Endothelial cell of umbilical vein (primary cell): Measurements from ENCODE around the gene PIAS2.

Experiments used
- EZH2 ChIP-seq: IDR thresholded peaks from 2 replicates; pipeline ENCODE4 v1.6.1; 2012; ENCODE audit warnings: borderline replicate concordance, low read depth, mild to moderate bottlenecking, moderate library complexity, low read length, inconsistent platforms; ENCODE audit not compliant: severe bottlenecking
- POLR2AphosphoS5 ChIP-seq: IDR thresholded peaks from 2 replicates; pipeline ENCODE4 v1.6.1; 2012; ENCODE audit warnings: low read depth, mild to moderate bottlenecking, control low read depth, low read length, moderate library complexity; ENCODE audit not compliant: insufficient read depth
- TF ChIP-seq, protein P1 (sequence below), 2 donors: IDR thresholded peaks; 1 replicate in 1 of 2; 2 replicates in 1 of 2; pipeline ENCODE4 v1.5.1; 2011; ENCODE audit warnings: low read length in 2 of 2, mild to moderate bottlenecking in 2 of 2, moderate library complexity in 2 of 2, control low read depth in 1 of 2, inconsistent platforms in 1 of 2, low read depth in 1 of 2; ENCODE audit not compliant: insufficient read depth in 1 of 2; ENCODE audit errors: extremely low read depth in 1 of 2

GRCh38 chr18:46829531-46829930, 87.8 kb downstream of the PIAS2 start:
- TF ChIP-seq, protein P1, sequence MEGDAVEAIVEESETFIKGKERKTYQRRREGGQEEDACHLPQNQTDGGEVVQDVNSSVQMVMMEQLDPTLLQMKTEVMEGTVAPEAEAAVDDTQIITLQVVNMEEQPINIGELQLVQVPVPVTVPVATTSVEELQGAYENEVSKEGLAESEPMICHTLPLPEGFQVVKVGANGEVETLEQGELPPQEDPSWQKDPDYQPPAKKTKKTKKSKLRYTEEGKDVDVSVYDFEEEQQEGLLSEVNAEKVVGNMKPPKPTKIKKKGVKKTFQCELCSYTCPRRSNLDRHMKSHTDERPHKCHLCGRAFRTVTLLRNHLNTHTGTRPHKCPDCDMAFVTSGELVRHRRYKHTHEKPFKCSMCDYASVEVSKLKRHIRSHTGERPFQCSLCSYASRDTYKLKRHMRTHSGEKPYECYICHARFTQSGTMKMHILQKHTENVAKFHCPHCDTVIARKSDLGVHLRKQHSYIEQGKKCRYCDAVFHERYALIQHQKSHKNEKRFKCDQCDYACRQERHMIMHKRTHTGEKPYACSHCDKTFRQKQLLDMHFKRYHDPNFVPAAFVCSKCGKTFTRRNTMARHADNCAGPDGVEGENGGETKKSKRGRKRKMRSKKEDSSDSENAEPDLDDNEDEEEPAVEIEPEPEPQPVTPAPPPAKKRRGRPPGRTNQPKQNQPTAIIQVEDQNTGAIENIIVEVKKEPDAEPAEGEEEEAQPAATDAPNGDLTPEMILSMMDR (IDR thresholded peaks at IDR 0.05; ENCODE audit: extremely low read depth in 1 of 2, insufficient read depth in 1 of 2, low read depth in 1 of 2, low read length in 2 of 2) = no peak
- no peak for TF ChIP-seq POLR2AphosphoS5
- no peak for TF ChIP-seq EZH2
